Spleen (tissue), 11 donors: ENCODE results near the gene TADA2A. TPM values are rescaled to one million over a fixed set of nuclear protein-coding genes. Genes with fewer than 3 reads are reported as not detected.

Experiments used
- DNase-seq: peaks from one replicate; pipeline ENCODE4 v3.0.0-alpha.2; 2020
- H3K27ac ChIP-seq, 8 donors: fragments of 200-600 bp; sonication (generic) in 7 of 8; 1 replicate in 4 of 8; 2 replicates in 4 of 8; pipeline versions ENCODE4 v1.5.0 to v1.8.0; 2016 to 2021; ENCODE audit warnings: inconsistent platforms in 4 of 8, mild to moderate bottlenecking in 4 of 8, moderate library complexity in 1 of 8
- H3K27me3 ChIP-seq, 7 donors: fragments of 200-600 bp; sonication (generic) in 6 of 7; replicated peaks in 1 of 7; 1 replicate in 4 of 7; 2 replicates in 3 of 7; pipeline versions ENCODE4 v1.5.0 to v1.8.0; 2016 to 2021; ENCODE audit warnings: inconsistent platforms in 3 of 7, mild to moderate bottlenecking in 1 of 7
- H3K36me3 ChIP-seq, 6 donors: fragments of 200-600 bp; sonication (generic) in 5 of 6; 1 replicate in 4 of 6; 2 replicates in 2 of 6; pipeline versions ENCODE4 v1.5.0 to v1.8.0; 2016 to 2021; ENCODE audit warnings: inconsistent platforms in 2 of 6
- H3K4me1 ChIP-seq, 6 donors: fragments of 200-600 bp; sonication (generic) in 5 of 6; 1 replicate in 3 of 6; 2 replicates in 3 of 6; pipeline versions ENCODE4 v1.5.0 to v1.8.0; 2016 to 2021; ENCODE audit warnings: inconsistent platforms in 3 of 6
- H3K4me3 ChIP-seq, 8 donors: fragments of 200-600 bp; sonication (generic) in 7 of 8; 1 replicate in 4 of 8; 2 replicates in 4 of 8; pipeline versions ENCODE4 v1.5.0 to v1.8.0; 2016 to 2021; ENCODE audit warnings: inconsistent platforms in 4 of 8, mild to moderate bottlenecking in 4 of 8, moderate library complexity in 2 of 8
- H3K9me3 ChIP-seq, 8 donors: fragments of 200-600 bp; sonication (generic) in 7 of 8; 1 replicate in 4 of 8; 2 replicates in 4 of 8; pipeline versions ENCODE4 v1.5.0 to v1.8.0; 2016 to 2021; ENCODE audit warnings: inconsistent platforms in 4 of 8
- CTCF ChIP-seq, 11 experiments: fragments of 200-600 bp in 7 of 11; fragments of 450-650 bp in 4 of 11; sonication (generic) in 4 of 11; IDR thresholded peaks in 8 of 11; conservative IDR thresholded peaks in 3 of 11; 1 replicate in 7 of 11; 2 replicates in 4 of 11; pipeline versions ENCODE4 v1.4.0 to v1.8.0; 2016 to 2021; ENCODE audit warnings: antibody characterized with exemption in 11 of 11, inconsistent platforms in 4 of 11, mild to moderate bottlenecking in 1 of 11
- POLR2A ChIP-seq, 3 donors: fragments of 450-650 bp; IDR thresholded peaks; one replicate each; pipeline ENCODE4 v1.5.1; 2017; ENCODE audit warnings: antibody characterized with exemption in 3 of 3, mild to moderate bottlenecking in 1 of 3
- POLR2AphosphoS5 ChIP-seq, 3 donors: sonication (generic); formaldehyde crosslinking; IDR thresholded peaks; one replicate each; pipeline ENCODE4 v1.5.1; 2017; ENCODE audit warnings: antibody characterized with exemption in 3 of 3
- WGBS, 5 donors: extraction: QIAGEN DNeasy Blood & Tissue Kit in 3 of 5; methylation state at CpG; one replicate each; pipeline versions ENCODE4 v1.1.5 to v1.1.7; 2013 to 2018; 5-methylcytosine and 5-hydroxymethylcytosine counted together
- intact Hi-C: fragments of 100-400 bp; cut with DNase I; formaldehyde crosslinking; loops from one replicate; pipeline ENCODE4 v1.15.0; 2023; ENCODE audit warnings: low total_unique reads
- polyA plus RNA-seq, 3 donors: library from polyadenylated mRNA; stranded (reverse); fragments of 200-250 nt; gene quantifications; one replicate each; pipeline ENCODE4 v1.2.1, GENCODE V29; 2013
- total RNA-seq, 7 donors: library from RNA; depleted of rRNA in 3 of 7; stranded (reverse); fragments of >200 nt in 3 of 7; fragmentation: NEBNext Ultra II Directional in 4 of 7; extraction: Animal tissue kit (Norgen Biotek cat#: 25700) in 4 of 7; gene quantifications; one replicate each; pipeline versions ENCODE4 v1.1.0 to v1.2.1, GENCODE V29; 2016 to 2021
- donor health status: healthy with polysubstance abuse.
- donor health status: DM: no; HTN: no; CAD: no; lungs with moderate emphysema.
- donor health status: DM: no; HTN: no; CAD: no.
- donor health status: Bipolar disorder and iron deficiency.
- donor health status: healthy.
- donor health status: DM: no; HTN: no; CAD: no.
- donor health status: DM: yes; HTN: yes; CAD: no.

Gene TADA2A
- total and polyA plus RNA-seq, 10 donors, result 7.8 to 31.8 (median 20.6) TPM

GRCh38 chr17:37384560-37385149 lies 22.0 kb upstream of the TADA2A start:
- Histone ChIP-seq H3K27ac (no peak overlapping the region), H3K27me3 (no peaks in the 10 kb centered on the region), H3K4me1 (no peaks in the 10 kb centered on the region), H3K4me3 (no peak overlapping the region), H3K9me3 (no peaks in the 10 kb centered on the region), H3K36me3 (no peaks in the 10 kb centered on the region)
- no peak for TF ChIP-seq POLR2A (IDR thresholded peaks at IDR 0.05)
- no peak for TF ChIP-seq POLR2AphosphoS5 (IDR thresholded peaks at IDR 0.05)
- TF ChIP-seq CTCF (IDR thresholded peaks at IDR 0.05 in 8 of 11, conservative IDR thresholded peaks at IDR 0.05 in 3 of 11), result no peak
- intact Hi-C loops, result no loop called here
- 82 to 90% (median 86%) methylated on average over 3 of the region's 3 CpGs for WGBS, 5 donors
- DNase-seq, result no peak

GRCh38 chr17:37385474-37385990 lies 21.2 kb upstream of the TADA2A start:
- intact Hi-C loops, result no loop called here
- Histone ChIP-seq H3K4me1 (no peaks in the 10 kb centered on the region), H3K27ac (no peak overlapping the region), H3K27me3 (no peaks in the 10 kb centered on the region), H3K9me3 (no peaks in the 10 kb centered on the region), H3K36me3 (no peaks in the 10 kb centered on the region), H3K4me3 (no peak overlapping the region)
- no peak for TF ChIP-seq POLR2AphosphoS5 (IDR thresholded peaks at IDR 0.05)
- TF ChIP-seq CTCF (IDR thresholded peaks at IDR 0.05 in 8 of 11, conservative IDR thresholded peaks at IDR 0.05 in 3 of 11), result no peak
- TF ChIP-seq POLR2A (IDR thresholded peaks at IDR 0.05), result no peak
- no peak for DNase-seq

GRCh38 chr17:37386462-37386861 lies 20.2 kb upstream of the TADA2A start:
- H3K36me3 ChIP-seq, result no peaks in the 10 kb centered on the region
- no peak for DNase-seq
- H3K4me1 ChIP-seq, result no peaks in the 10 kb centered on the region
- no peak overlapping the region for H3K27ac ChIP-seq
- 92 to 99% (median 95%) methylated on average over 5 of the region's 5 CpGs for WGBS, 5 donors
- TF ChIP-seq CTCF (IDR thresholded peaks at IDR 0.05 in 8 of 11, conservative IDR thresholded peaks at IDR 0.05 in 3 of 11), result no peak
- TF ChIP-seq POLR2AphosphoS5 (IDR thresholded peaks at IDR 0.05), result no peak
- TF ChIP-seq POLR2A (IDR thresholded peaks at IDR 0.05), result no peak
- H3K4me3 ChIP-seq, result no peak overlapping the region
- no peaks in the 10 kb centered on the region for H3K27me3 ChIP-seq
- intact Hi-C loops, result no loop called here
- H3K9me3 ChIP-seq, result no peaks in the 10 kb centered on the region

- intact Hi-C loops, result no loop called here
- H3K9me3 ChIP-seq, result no peaks in the 10 kb centered on the region
- DNase-seq, result no peak
- H3K36me3 ChIP-seq, result no peaks in the 10 kb centered on the region
- H3K27ac ChIP-seq, result no peak overlapping the region
- peaks cover 0 to 11% (median 2%) of the 10 kb centered on the region in 6 donors for H3K4me1 ChIP-seq
- no peak for TF ChIP-seq POLR2AphosphoS5 (IDR thresholded peaks at IDR 0.05)
- no peaks in the 10 kb centered on the region for H3K27me3 ChIP-seq
- 88 to 95% (median 93%) methylated on average over 3 of the region's 3 CpGs for WGBS, 5 donors
- no peak overlapping the region for H3K4me3 ChIP-seq
Observed at GRCh38 chr17:37388266-37388665, 18.4 kb upstream of the TADA2A start.
